ENCODE data around the gene HPS6. TPM values are rescaled to one million over a fixed set of nuclear protein-coding genes. Genes with fewer than 3 reads are reported as not detected.
"Not testable (repeated sequence)": the region's sequence is repeated elsewhere in the genome, so short reads cannot be mapped to it uniquely, and the experiment has no call there.

Gene HPS6
- total and polyA plus RNA-seq, 10 donors: 7.2 to 29.5 (median 17.0) TPM

GRCh38 chr10:102024799-102025198, 40.4 kb upstream of the HPS6 start:
- no peaks in the 10 kb centered on the region for H3K27me3 ChIP-seq (replicated peaks in 1 of 7)
- H3K4me1 ChIP-seq: peaks cover 0 to 13% (median 0%) of the 10 kb centered on the region in 6 donors
- TF ChIP-seq POLR2AphosphoS5 (IDR thresholded peaks at IDR 0.05) (no peak), POLR2A (IDR thresholded peaks at IDR 0.05) (no peak)
- TF ChIP-seq, protein P1, sequence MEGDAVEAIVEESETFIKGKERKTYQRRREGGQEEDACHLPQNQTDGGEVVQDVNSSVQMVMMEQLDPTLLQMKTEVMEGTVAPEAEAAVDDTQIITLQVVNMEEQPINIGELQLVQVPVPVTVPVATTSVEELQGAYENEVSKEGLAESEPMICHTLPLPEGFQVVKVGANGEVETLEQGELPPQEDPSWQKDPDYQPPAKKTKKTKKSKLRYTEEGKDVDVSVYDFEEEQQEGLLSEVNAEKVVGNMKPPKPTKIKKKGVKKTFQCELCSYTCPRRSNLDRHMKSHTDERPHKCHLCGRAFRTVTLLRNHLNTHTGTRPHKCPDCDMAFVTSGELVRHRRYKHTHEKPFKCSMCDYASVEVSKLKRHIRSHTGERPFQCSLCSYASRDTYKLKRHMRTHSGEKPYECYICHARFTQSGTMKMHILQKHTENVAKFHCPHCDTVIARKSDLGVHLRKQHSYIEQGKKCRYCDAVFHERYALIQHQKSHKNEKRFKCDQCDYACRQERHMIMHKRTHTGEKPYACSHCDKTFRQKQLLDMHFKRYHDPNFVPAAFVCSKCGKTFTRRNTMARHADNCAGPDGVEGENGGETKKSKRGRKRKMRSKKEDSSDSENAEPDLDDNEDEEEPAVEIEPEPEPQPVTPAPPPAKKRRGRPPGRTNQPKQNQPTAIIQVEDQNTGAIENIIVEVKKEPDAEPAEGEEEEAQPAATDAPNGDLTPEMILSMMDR (IDR thresholded peaks at IDR 0.05 in 8 of 11, conservative IDR thresholded peaks at IDR 0.05 in 3 of 11): no peak
- no peaks in the 10 kb centered on the region for H3K9me3 ChIP-seq
- H3K27ac ChIP-seq: peak overlapping the region in 2 of 8 donors; percentile 38 to 43
- H3K36me3 ChIP-seq: peaks cover 0 to 100% (median 68%) of the 10 kb centered on the region in 6 donors
- WGBS, 5 donors: 50 to 67% (median 62%) methylated on average over 3 of the region's 3 CpGs
- no peak for DNase-seq
- intact Hi-C loops (cut with DNase I; ENCODE audit: low total_unique reads): no loop called here
- H3K4me3 ChIP-seq: no peak overlapping the region

GRCh38 chr10:102027261-102027660, 37.9 kb upstream of the HPS6 start:
- Histone ChIP-seq H3K4me3 (no peak overlapping the region), H3K27me3 (replicated peaks in 1 of 7) (no peaks in the 10 kb centered on the region), H3K36me3 (peaks cover 0 to 100% (median 73%) of the 10 kb centered on the region in 6 donors), H3K9me3 (no peaks in the 10 kb centered on the region), H3K4me1 (peaks cover 0 to 13% (median 0%) of the 10 kb centered on the region in 6 donors), H3K27ac (no peak overlapping the region)
- no peak for TF ChIP-seq POLR2A (IDR thresholded peaks at IDR 0.05)
- no peak for TF ChIP-seq POLR2AphosphoS5 (IDR thresholded peaks at IDR 0.05)
- TF ChIP-seq, protein P1 (IDR thresholded peaks at IDR 0.05 in 8 of 11, conservative IDR thresholded peaks at IDR 0.05 in 3 of 11): no peak
- DNase-seq: no peak
- 87 to 96% (median 94%) methylated on average over 2 of the region's 2 CpGs for WGBS, 5 donors
- intact Hi-C loops (cut with DNase I; ENCODE audit: low total_unique reads): no loop called here

DNA sequence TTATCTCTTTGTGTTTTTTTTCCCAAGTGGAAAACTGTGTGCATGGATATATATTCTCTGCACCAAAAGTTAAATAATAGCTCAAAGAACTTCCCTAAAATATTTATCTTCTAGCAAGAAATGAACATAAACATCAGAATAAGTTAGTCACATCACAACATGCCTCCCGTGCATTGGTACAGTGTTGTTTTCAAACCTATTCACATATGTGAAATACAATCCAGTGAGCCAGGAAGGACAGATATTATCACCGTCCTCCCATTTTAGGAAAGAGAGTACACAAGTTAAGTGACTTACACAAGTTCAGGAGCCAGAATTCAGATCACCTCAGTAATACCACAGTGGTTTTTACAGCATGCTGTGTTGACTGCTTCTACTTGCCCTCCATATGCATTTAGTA, 31.4 kb upstream of the HPS6 start:
- no peaks in the 10 kb centered on the region for H3K9me3 ChIP-seq
- no peak for TF ChIP-seq POLR2AphosphoS5 (IDR thresholded peaks at IDR 0.05)
- TF ChIP-seq, protein P1 (IDR thresholded peaks at IDR 0.05 in 8 of 11, conservative IDR thresholded peaks at IDR 0.05 in 3 of 11): no peak
- TF ChIP-seq POLR2A (IDR thresholded peaks at IDR 0.05): no peak
- WGBS, 5 donors: 92 to 98% (median 96%) methylated on average over 2 of the region's 2 CpGs
- peaks cover 0 to 100% (median 66%) of the 10 kb centered on the region in 6 donors for H3K36me3 ChIP-seq
- no peaks in the 10 kb centered on the region for H3K4me1 ChIP-seq
- H3K27me3 ChIP-seq (replicated peaks in 1 of 7): no peaks in the 10 kb centered on the region
- no peak overlapping the region for H3K4me3 ChIP-seq
- no peak overlapping the region for H3K27ac ChIP-seq
- DNase-seq: no peak
- intact Hi-C loops (cut with DNase I; ENCODE audit: low total_unique reads): no loop called here

DNA sequence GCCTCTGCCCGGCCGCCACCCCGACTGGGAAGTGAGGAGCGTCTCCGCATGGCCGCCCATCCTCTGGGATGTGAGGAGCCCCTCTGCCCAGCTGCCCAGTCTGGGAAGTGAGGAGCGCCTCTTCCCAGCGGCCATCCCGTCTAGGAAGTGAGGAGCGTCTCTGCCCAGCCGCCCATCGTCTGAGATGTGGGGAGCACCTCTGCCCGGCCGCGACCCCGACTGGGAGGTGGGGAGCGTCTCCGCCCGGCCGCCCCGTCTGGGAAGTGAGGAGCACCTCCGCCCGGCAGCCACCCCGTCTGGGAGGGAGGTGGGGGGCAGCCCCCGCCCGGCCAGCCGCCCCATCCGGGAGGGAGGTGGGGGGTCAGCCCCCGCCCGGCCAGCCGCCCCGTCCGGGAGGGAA, 29.3 kb upstream of the HPS6 start:
- WGBS, 5 donors: 94 to 100% (median 96%) methylated on average over 2 to 33 of the region's 33 CpGs
- H3K36me3 ChIP-seq: peaks cover 0 to 96% (median 57%) of the 10 kb centered on the region in 6 donors
- not testable (repeated sequence) for DNase-seq

DNA sequence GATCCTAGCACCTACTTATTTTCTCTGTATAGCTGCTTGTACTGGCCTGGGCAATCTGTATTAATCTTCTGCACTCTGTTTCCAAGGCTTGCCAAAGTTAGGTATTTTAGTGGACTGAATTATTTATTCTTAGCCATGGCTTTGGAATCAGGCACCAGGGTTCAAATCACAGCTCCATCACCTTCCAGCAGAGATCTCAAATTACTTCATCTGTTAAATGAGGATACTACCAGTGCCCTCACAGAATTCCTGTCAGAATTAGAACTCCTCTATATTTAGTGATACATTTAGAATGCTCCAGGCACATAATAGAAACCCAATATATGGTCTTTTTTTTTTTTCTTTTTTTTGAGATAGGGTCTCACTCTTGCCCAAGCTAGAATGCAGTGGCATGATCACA, 26.7 kb upstream of the HPS6 start:
- Histone ChIP-seq H3K27ac (no peak overlapping the region), H3K4me1 (peaks cover 0 to 29% (median 3%) of the 10 kb centered on the region in 6 donors), H3K36me3 (peaks cover 0 to 74% (median 37%) of the 10 kb centered on the region in 6 donors), H3K27me3 (replicated peaks in 1 of 7) (no peaks in the 10 kb centered on the region), H3K4me3 (no peak overlapping the region), H3K9me3 (no peaks in the 10 kb centered on the region)
- TF ChIP-seq POLR2A (IDR thresholded peaks at IDR 0.05) (no peak), POLR2AphosphoS5 (IDR thresholded peaks at IDR 0.05) (no peak)
- TF ChIP-seq, protein P1 (IDR thresholded peaks at IDR 0.05 in 8 of 11, conservative IDR thresholded peaks at IDR 0.05 in 3 of 11): no peak
- intact Hi-C loops (cut with DNase I; ENCODE audit: low total_unique reads): no loop called here
- no peak for DNase-seq

More for the DNA sequence above, 29.3 kb upstream of the HPS6 start:
- H3K4me3 ChIP-seq; H3K4me1 ChIP-seq; H3K27ac ChIP-seq; H3K27me3 ChIP-seq (replicated peaks in 1 of 7); H3K9me3 ChIP-seq; intact Hi-C loops (cut with DNase I; ENCODE audit: low total_unique reads): not testable (repeated sequence)
